Measurements from ENCODE around the gene E2F2. TPM values are rescaled to one million over a fixed set of nuclear protein-coding genes. Genes with fewer than 3 reads are reported as not detected.

E2F2 gene
- total RNA-seq, 1 donor from 2014 or later = 2.9 TPM

DNA sequence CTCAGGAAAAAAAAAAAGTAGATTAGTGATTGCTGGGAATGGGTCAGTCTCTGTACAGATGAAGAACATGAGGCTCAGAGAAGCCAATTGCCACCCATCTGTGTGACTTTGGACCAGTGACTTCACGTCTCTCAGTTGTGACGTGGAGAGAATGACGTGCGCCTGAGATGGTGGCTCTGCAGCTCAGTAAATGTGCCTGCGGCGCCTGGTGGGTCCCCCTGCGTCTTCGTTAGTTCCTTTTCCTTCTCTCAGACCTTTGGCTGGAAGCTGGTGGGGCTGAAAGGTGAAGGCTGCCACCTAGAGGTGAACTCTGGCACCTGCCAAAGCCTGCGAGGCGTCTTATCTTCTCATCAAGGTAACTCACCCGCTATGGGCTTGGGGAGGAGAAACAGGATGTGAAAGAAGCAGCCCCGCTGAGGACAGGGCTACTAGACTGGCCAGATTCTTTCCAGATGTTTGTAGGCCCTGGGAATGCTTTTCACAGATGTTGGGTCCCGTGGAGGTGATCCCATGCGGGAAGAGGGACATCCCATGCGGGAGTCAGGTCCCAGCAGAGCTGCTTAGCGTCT is 8.7 kb upstream of the E2F2 start:
- no peak for TF ChIP-seq POLR2A (IDR thresholded peaks at IDR 0.05)
- TF ChIP-seq, protein P1, sequence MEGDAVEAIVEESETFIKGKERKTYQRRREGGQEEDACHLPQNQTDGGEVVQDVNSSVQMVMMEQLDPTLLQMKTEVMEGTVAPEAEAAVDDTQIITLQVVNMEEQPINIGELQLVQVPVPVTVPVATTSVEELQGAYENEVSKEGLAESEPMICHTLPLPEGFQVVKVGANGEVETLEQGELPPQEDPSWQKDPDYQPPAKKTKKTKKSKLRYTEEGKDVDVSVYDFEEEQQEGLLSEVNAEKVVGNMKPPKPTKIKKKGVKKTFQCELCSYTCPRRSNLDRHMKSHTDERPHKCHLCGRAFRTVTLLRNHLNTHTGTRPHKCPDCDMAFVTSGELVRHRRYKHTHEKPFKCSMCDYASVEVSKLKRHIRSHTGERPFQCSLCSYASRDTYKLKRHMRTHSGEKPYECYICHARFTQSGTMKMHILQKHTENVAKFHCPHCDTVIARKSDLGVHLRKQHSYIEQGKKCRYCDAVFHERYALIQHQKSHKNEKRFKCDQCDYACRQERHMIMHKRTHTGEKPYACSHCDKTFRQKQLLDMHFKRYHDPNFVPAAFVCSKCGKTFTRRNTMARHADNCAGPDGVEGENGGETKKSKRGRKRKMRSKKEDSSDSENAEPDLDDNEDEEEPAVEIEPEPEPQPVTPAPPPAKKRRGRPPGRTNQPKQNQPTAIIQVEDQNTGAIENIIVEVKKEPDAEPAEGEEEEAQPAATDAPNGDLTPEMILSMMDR (IDR thresholded peaks at IDR 0.05) = peak; percentile 87 to 88 (median 88)
- TF ChIP-seq POLR2AphosphoS5 (IDR thresholded peaks at IDR 0.05; ENCODE audit: insufficient read depth in 1 of 2, low read depth in 1 of 2) = peak; percentile 34 to 49
- no peaks in the 10 kb centered on the region for H3K9me3 ChIP-seq
- H3K4me3 ChIP-seq = no peak overlapping the region
- intact Hi-C loops (cut with DNase I) = loop anchor here (5.0 kb wide), 2 partner anchors 42 to 98 kb away; no protein-coding TSS in a partner anchor
- DNase-seq (ENCODE audit: extremely low spot score in 2 of 2) = no peak
- H3K4me1 ChIP-seq = peaks cover 8% of the 10 kb centered on the region
- H3K27ac ChIP-seq = peak overlapping the region; percentile 5
- H3K27me3 ChIP-seq = no peaks in the 10 kb centered on the region
- H3K36me3 ChIP-seq = no peaks in the 10 kb centered on the region

- Histone ChIP-seq H3K4me3 (no peak overlapping the region), H3K36me3 (no peaks in the 10 kb centered on the region), H3K9me3 (no peaks in the 10 kb centered on the region), H3K4me1 (peaks cover 16% of the 10 kb centered on the region), H3K27me3 (no peaks in the 10 kb centered on the region), H3K27ac (no peak overlapping the region)
- TF ChIP-seq, protein P1 (IDR thresholded peaks at IDR 0.05) = no peak
- TF ChIP-seq POLR2A (IDR thresholded peaks at IDR 0.05) (no peak), POLR2AphosphoS5 (IDR thresholded peaks at IDR 0.05; ENCODE audit: insufficient read depth in 1 of 2, low read depth in 1 of 2) (no peak)
- DNase-seq (ENCODE audit: extremely low spot score in 2 of 2) = no peak
- intact Hi-C loops (cut with DNase I) = no loop called here
Measured at GRCh38 chr1:23537296-23537973, 6.4 kb upstream of the E2F2 start.

DNA sequence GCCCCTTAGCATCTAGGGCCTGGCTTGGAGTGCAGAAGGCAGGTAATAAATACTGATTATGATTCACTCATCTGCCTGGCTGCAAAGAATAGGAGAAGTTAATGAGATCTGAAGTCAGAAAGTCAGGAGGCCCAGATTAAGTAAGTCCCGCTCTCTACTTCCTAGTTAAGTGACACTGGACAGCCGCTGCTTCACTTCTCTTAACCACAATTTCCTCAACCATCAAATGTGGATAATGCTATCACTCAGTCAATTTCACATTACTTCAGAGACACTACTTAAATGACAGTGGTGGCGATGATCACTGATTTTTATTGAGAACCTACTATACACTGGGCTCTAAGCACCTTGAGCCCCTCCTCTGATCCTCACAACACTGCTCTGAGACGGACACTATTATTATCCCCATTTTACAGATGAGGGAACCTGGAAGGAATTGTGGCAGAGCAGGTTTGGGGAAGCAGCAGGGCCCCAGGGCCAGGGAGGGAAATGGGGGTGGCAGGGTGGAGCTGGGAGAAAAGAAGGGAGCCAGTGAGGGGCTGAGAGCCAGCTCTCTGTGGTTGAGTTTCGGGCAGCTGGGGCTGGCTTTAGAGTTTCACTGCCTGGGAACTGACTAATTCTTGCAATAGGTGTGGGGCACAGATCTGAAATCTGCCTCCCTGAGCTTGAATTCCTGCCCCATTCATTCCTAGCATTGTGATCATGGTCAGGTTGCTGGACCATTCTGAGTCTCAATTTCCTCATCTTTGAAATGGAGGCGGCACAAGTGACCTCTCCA is 2.4 kb upstream of the E2F2 start:
- H3K4me1 ChIP-seq = peaks cover 43% of the 10 kb centered on the region
- no peak overlapping the region for H3K4me3 ChIP-seq
- H3K9me3 ChIP-seq = no peaks in the 10 kb centered on the region
- TF ChIP-seq POLR2A (IDR thresholded peaks at IDR 0.05) = no peak
- TF ChIP-seq POLR2AphosphoS5 (IDR thresholded peaks at IDR 0.05; ENCODE audit: insufficient read depth in 1 of 2, low read depth in 1 of 2) = peak in 1 of 2 donors; percentile 20
- TF ChIP-seq, protein P1 (IDR thresholded peaks at IDR 0.05) = no peak
- H3K27ac ChIP-seq = no peak overlapping the region
- DNase-seq (ENCODE audit: extremely low spot score in 2 of 2) = no peak
- intact Hi-C loops (cut with DNase I) = no loop called here
- no peaks in the 10 kb centered on the region for H3K27me3 ChIP-seq
- H3K36me3 ChIP-seq = no peaks in the 10 kb centered on the region

DNA sequence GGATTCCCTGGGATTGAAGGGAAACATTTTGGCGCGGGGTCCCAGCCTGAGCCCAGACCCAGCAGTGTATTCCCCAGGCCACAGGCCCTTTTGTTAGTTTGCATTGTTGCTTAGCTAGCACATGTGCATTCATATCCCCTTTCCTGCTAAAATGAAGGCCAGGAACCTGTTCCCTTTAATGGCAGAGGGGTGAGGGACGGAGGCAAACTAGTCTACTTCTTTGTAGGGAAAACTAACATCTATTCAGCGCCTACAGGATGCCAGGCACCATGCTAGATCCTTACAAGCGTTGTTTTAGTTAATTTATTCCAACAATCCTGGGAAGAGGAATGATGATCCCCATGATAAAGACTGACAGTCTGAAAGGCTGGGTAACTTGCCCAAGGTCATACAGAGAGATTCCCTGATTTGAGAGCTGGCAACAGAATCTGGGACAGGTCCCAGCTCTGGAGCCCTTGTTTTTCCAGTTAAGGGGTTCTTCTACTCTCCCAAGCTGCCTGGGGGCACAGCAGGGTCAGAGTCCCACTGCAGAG is 595 bp upstream of the E2F2 start:
- intact Hi-C loops (cut with DNase I) = no loop called here
- Histone ChIP-seq H3K4me1 (peaks cover 58% of the 10 kb centered on the region), H3K27ac (no peak overlapping the region), H3K9me3 (no peaks in the 10 kb centered on the region), H3K27me3 (no peaks in the 10 kb centered on the region), H3K4me3 (peak overlapping the region in 1 of 2 donors; percentile 52), H3K36me3 (no peaks in the 10 kb centered on the region)
- TF ChIP-seq POLR2A (IDR thresholded peaks at IDR 0.05) = no peak
- TF ChIP-seq, protein P1 (IDR thresholded peaks at IDR 0.05) = no peak
- TF ChIP-seq POLR2AphosphoS5 (IDR thresholded peaks at IDR 0.05; ENCODE audit: insufficient read depth in 1 of 2, low read depth in 1 of 2) = no peak
- DNase-seq (ENCODE audit: extremely low spot score in 2 of 2) = no peak

All from vagina (tissue), 2 donors.